SK-N-SH treated with all-trans-retinoic acid at 6 μM for 48 hours (cell line): ENCODE data around the gene OPRM1.

Experiments
- ATAC-seq: fragments of 200-7000 bp; cut with Tn5 transposase; 3 replicates; pipeline ENCODE4 v1.9.1; 2020; ENCODE audit warnings: mild to moderate bottlenecking, moderate library complexity
- ARNTL ChIP-seq: fragments of 450-650 bp; formaldehyde crosslinking; IDR thresholded peaks from 2 replicates; pipeline ENCODE4 v1.5.0; 2020; ENCODE audit warnings: low read depth, mild to moderate bottlenecking, moderate library complexity, borderline replicate concordance
- BACH2 ChIP-seq: fragments of 250-450 bp; sonication (Bioruptor Pico); IDR thresholded peaks from 2 replicates; pipeline ENCODE4 v1.9.0; 2021; ENCODE audit warnings: mild to moderate bottlenecking, borderline replicate concordance
- CREB5 ChIP-seq: fragments of 250-450 bp; sonication (Bioruptor Pico); IDR thresholded peaks from 2 replicates; pipeline ENCODE4 v1.5.1; 2020; ENCODE audit warnings: low read depth, mild to moderate bottlenecking, moderate library complexity
- CSDC2 ChIP-seq: fragments of 250-450 bp; sonication (Bioruptor Pico); IDR thresholded peaks from 2 replicates; pipeline ENCODE4 v1.5.0; 2020; ENCODE audit warnings: mild to moderate bottlenecking, moderate library complexity
- CSRNP3 ChIP-seq: fragments of 250-450 bp; sonication (Bioruptor Pico); IDR thresholded peaks from 2 replicates; pipeline ENCODE4 v1.5.1; 2021; ENCODE audit warnings: mild to moderate bottlenecking, moderate library complexity
- ESRRG ChIP-seq: fragments of 250-450 bp; sonication (Bioruptor Pico); IDR thresholded peaks from 2 replicates; pipeline ENCODE4 v1.6.1; 2021; ENCODE audit warnings: mild to moderate bottlenecking
- GLIS3 ChIP-seq: fragments of 250-450 bp; sonication (Bioruptor Pico); IDR thresholded peaks from 2 replicates; pipeline ENCODE4 v1.5.0; 2020; ENCODE audit warnings: mild to moderate bottlenecking, moderate library complexity
- ISL1 ChIP-seq: fragments of 250-450 bp; sonication (Bioruptor Pico); IDR thresholded peaks from 2 replicates; pipeline ENCODE4 v2.1.2; 2022; ENCODE audit warnings: mild to moderate bottlenecking, moderate library complexity
- OSR1 ChIP-seq: fragments of 250-450 bp; sonication (Bioruptor Pico); IDR thresholded peaks from 2 replicates; pipeline ENCODE4 v1.8.0; 2022; ENCODE audit warnings: moderate library complexity, mild to moderate bottlenecking, inconsistent platforms
- PATZ1 ChIP-seq: fragments of 250-450 bp; sonication (Bioruptor Pico); IDR thresholded peaks from 2 replicates; pipeline ENCODE4 v1.8.0; 2020; ENCODE audit warnings: mild to moderate bottlenecking, moderate library complexity, borderline replicate concordance
- POU6F1 ChIP-seq: fragments of 250-450 bp; sonication (Bioruptor Pico); IDR thresholded peaks from 2 replicates; pipeline ENCODE4 v1.8.0; 2021; ENCODE audit warnings: low read depth, mild to moderate bottlenecking, moderate library complexity, borderline replicate concordance
- PPARA ChIP-seq: fragments of 250-450 bp; sonication (Bioruptor Pico); IDR thresholded peaks from 2 replicates; pipeline ENCODE4 v1.5.0; 2020; ENCODE audit warnings: mild to moderate bottlenecking, borderline replicate concordance
- RARB ChIP-seq: fragments of 250-450 bp; sonication (Bioruptor Pico); IDR thresholded peaks from 2 replicates; pipeline ENCODE4 v1.8.0; 2021; ENCODE audit warnings: mild to moderate bottlenecking, moderate library complexity
- SNAI2 ChIP-seq: fragments of 250-450 bp; sonication (Bioruptor Pico); IDR thresholded peaks from 2 replicates; pipeline ENCODE4 v1.5.0; 2020; ENCODE audit warnings: mild to moderate bottlenecking, moderate library complexity
- TCF4 ChIP-seq: fragments of 250-450 bp; sonication (Bioruptor Pico); IDR thresholded peaks from 2 replicates; pipeline ENCODE4 v1.8.0; 2021; ENCODE audit warnings: mild to moderate bottlenecking, moderate library complexity, borderline replicate concordance
- TOX ChIP-seq: fragments of 250-450 bp; sonication (Bioruptor Pico); IDR thresholded peaks from 2 replicates; pipeline ENCODE4 v1.8.0; 2021; ENCODE audit warnings: mild to moderate bottlenecking, moderate library complexity, borderline replicate concordance
- TSHZ2 ChIP-seq: fragments of 250-450 bp; sonication (Bioruptor Pico); IDR thresholded peaks from 2 replicates; pipeline ENCODE4 v1.5.0; 2020; ENCODE audit warnings: mild to moderate bottlenecking, moderate library complexity
- ZC3H10 ChIP-seq: fragments of 250-450 bp; sonication (Bioruptor Pico); IDR thresholded peaks from 2 replicates; pipeline ENCODE4 v1.5.1; 2021; ENCODE audit warnings: mild to moderate bottlenecking, moderate library complexity
- ZFP3 ChIP-seq: fragments of 250-450 bp; sonication (Bioruptor Pico); IDR thresholded peaks from 2 replicates; pipeline ENCODE4 v1.5.0; 2020; ENCODE audit warnings: mild to moderate bottlenecking, moderate library complexity
- ZFP30 ChIP-seq: fragments of 450-650 bp; formaldehyde crosslinking; IDR thresholded peaks from 2 replicates; pipeline ENCODE4 v1.5.0; 2022; ENCODE audit warnings: mild to moderate bottlenecking, moderate library complexity
- ZNF565 ChIP-seq: fragments of 450-650 bp; formaldehyde crosslinking; conservative IDR thresholded peaks from 2 replicates; pipeline ENCODE4 v1.5.0; 2020; ENCODE audit warnings: low read depth, mild to moderate bottlenecking, moderate library complexity
- ZNF70 ChIP-seq: fragments of 450-650 bp; formaldehyde crosslinking; IDR thresholded peaks from 2 replicates; pipeline ENCODE4 v1.5.0; 2020; ENCODE audit warnings: mild to moderate bottlenecking, moderate library complexity

The OPRM1 gene

GRCh38 chr6:154218301-154218700, 179.3 kb downstream of the OPRM1 start:
- ATAC-seq = no peak
- TF ChIP-seq ESRRG = no peak
- TF ChIP-seq PPARA (CRISPR knock-in tag) = no peak
- TF ChIP-seq ZNF70 (CRISPR knock-in tag) = no peak
- TF ChIP-seq POU6F1 = no peak
- no peak for TF ChIP-seq ARNTL (CRISPR knock-in tag)
- no peak for TF ChIP-seq TSHZ2 (CRISPR knock-in tag)
- TF ChIP-seq PATZ1 (CRISPR knock-in tag) = no peak
- TF ChIP-seq CSDC2 = no peak
- no peak for TF ChIP-seq TCF4 (CRISPR knock-in tag)
- no peak for TF ChIP-seq ZFP3

- no peak for ATAC-seq
- TF ChIP-seq ISL1 (CRISPR knock-in tag) (no peak), GLIS3 (no peak), ARNTL (CRISPR knock-in tag) (no peak), SNAI2 (no peak), BACH2 (CRISPR knock-in tag) (no peak), POU6F1 (no peak), ESRRG (no peak), TOX (CRISPR knock-in tag) (no peak)
These were observed 179.7 kb downstream of the OPRM1 start for GRCh38 chr6:154218787-154219186.

GRCh38 chr6:154219250-154219649, 180.2 kb downstream of the OPRM1 start:
- ATAC-seq = no peak
- no peak for TF ChIP-seq ZFP30
- TF ChIP-seq SNAI2 = no peak
- TF ChIP-seq GLIS3 = no peak
- TF ChIP-seq CSRNP3 (CRISPR knock-in tag) = no peak
- no peak for TF ChIP-seq CSDC2
- no peak for TF ChIP-seq TOX (CRISPR knock-in tag)
- no peak for TF ChIP-seq ARNTL (CRISPR knock-in tag)
- no peak for TF ChIP-seq ZNF70 (CRISPR knock-in tag)
- TF ChIP-seq ZC3H10 = no peak
- TF ChIP-seq POU6F1 = no peak
- no peak for TF ChIP-seq ZNF565 (CRISPR knock-in tag)
- no peak for TF ChIP-seq PPARA (CRISPR knock-in tag)
- TF ChIP-seq RARB = no peak
- no peak for TF ChIP-seq CREB5 (CRISPR knock-in tag)
- no peak for TF ChIP-seq BACH2 (CRISPR knock-in tag)
- no peak for TF ChIP-seq OSR1
- TF ChIP-seq PATZ1 (CRISPR knock-in tag) = no peak
- TF ChIP-seq ESRRG = no peak
- TF ChIP-seq ISL1 (CRISPR knock-in tag) = no peak
